ENCODE measurements around the gene LBHD2.

- TF ChIP-seq, protein P1, sequence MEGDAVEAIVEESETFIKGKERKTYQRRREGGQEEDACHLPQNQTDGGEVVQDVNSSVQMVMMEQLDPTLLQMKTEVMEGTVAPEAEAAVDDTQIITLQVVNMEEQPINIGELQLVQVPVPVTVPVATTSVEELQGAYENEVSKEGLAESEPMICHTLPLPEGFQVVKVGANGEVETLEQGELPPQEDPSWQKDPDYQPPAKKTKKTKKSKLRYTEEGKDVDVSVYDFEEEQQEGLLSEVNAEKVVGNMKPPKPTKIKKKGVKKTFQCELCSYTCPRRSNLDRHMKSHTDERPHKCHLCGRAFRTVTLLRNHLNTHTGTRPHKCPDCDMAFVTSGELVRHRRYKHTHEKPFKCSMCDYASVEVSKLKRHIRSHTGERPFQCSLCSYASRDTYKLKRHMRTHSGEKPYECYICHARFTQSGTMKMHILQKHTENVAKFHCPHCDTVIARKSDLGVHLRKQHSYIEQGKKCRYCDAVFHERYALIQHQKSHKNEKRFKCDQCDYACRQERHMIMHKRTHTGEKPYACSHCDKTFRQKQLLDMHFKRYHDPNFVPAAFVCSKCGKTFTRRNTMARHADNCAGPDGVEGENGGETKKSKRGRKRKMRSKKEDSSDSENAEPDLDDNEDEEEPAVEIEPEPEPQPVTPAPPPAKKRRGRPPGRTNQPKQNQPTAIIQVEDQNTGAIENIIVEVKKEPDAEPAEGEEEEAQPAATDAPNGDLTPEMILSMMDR (IDR thresholded peaks at IDR 0.05), result no peak
- TF ChIP-seq, protein P2, sequence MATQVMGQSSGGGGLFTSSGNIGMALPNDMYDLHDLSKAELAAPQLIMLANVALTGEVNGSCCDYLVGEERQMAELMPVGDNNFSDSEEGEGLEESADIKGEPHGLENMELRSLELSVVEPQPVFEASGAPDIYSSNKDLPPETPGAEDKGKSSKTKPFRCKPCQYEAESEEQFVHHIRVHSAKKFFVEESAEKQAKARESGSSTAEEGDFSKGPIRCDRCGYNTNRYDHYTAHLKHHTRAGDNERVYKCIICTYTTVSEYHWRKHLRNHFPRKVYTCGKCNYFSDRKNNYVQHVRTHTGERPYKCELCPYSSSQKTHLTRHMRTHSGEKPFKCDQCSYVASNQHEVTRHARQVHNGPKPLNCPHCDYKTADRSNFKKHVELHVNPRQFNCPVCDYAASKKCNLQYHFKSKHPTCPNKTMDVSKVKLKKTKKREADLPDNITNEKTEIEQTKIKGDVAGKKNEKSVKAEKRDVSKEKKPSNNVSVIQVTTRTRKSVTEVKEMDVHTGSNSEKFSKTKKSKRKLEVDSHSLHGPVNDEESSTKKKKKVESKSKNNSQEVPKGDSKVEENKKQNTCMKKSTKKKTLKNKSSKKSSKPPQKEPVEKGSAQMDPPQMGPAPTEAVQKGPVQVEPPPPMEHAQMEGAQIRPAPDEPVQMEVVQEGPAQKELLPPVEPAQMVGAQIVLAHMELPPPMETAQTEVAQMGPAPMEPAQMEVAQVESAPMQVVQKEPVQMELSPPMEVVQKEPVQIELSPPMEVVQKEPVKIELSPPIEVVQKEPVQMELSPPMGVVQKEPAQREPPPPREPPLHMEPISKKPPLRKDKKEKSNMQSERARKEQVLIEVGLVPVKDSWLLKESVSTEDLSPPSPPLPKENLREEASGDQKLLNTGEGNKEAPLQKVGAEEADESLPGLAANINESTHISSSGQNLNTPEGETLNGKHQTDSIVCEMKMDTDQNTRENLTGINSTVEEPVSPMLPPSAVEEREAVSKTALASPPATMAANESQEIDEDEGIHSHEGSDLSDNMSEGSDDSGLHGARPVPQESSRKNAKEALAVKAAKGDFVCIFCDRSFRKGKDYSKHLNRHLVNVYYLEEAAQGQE (IDR thresholded peaks at IDR 0.05; ENCODE audit: low read depth, low read length), result no peak
- no peak for TF ChIP-seq EP300 (IDR thresholded peaks at IDR 0.05; ENCODE audit: borderline replicate concordance in 1 of 2, low read depth in 1 of 2, low read length in 1 of 2)
- no peak for TF ChIP-seq JUND (IDR thresholded peaks at IDR 0.05)
- TF ChIP-seq TAF1 (IDR thresholded peaks at IDR 0.05; ENCODE audit: borderline replicate concordance, low read depth, low read length), result no peak
- no peak for TF ChIP-seq SIN3A (IDR thresholded peaks at IDR 0.05; ENCODE audit: borderline replicate concordance, low read depth, low read length)
- TF ChIP-seq FOXJ3 (CRISPR knock-in tag; IDR thresholded peaks at IDR 0.05), result no peak
- no peak for TF ChIP-seq NFIC (IDR thresholded peaks at IDR 0.05; ENCODE audit: borderline replicate concordance)
- TF ChIP-seq POLR2AphosphoS5 (IDR thresholded peaks at IDR 0.05; ENCODE audit: low read depth, low read length), result no peak
- TF ChIP-seq USF2 (IDR thresholded peaks at IDR 0.05; ENCODE audit: borderline replicate concordance, low read depth, low read length), result no peak
- TF ChIP-seq PBX3 (IDR thresholded peaks at IDR 0.05), result no peak
- TF ChIP-seq SMC3 (IDR thresholded peaks at IDR 0.05; ENCODE audit: low read depth, low read length), result no peak
Observed at GRCh38 chr14:103130017-103130764, 46.2 kb downstream of the LBHD2 start.
